ENCODE data around the gene PRKCA.

GRCh38 chr17:66283971-66284370 is 18.4 kb upstream of the PRKCA start:
- TF ChIP-seq POLR2A (IDR thresholded peaks at IDR 0.05) (no peak), CTCF (IDR thresholded peaks at IDR 0.05) (no peak)
